ENCODE results near the gene ZNF358.

- TF ChIP-seq, protein P1, sequence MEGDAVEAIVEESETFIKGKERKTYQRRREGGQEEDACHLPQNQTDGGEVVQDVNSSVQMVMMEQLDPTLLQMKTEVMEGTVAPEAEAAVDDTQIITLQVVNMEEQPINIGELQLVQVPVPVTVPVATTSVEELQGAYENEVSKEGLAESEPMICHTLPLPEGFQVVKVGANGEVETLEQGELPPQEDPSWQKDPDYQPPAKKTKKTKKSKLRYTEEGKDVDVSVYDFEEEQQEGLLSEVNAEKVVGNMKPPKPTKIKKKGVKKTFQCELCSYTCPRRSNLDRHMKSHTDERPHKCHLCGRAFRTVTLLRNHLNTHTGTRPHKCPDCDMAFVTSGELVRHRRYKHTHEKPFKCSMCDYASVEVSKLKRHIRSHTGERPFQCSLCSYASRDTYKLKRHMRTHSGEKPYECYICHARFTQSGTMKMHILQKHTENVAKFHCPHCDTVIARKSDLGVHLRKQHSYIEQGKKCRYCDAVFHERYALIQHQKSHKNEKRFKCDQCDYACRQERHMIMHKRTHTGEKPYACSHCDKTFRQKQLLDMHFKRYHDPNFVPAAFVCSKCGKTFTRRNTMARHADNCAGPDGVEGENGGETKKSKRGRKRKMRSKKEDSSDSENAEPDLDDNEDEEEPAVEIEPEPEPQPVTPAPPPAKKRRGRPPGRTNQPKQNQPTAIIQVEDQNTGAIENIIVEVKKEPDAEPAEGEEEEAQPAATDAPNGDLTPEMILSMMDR (IDR thresholded peaks at IDR 0.05 in 8 of 11, conservative IDR thresholded peaks at IDR 0.05 in 3 of 11) = no peak
- TF ChIP-seq POLR2A (IDR thresholded peaks at IDR 0.05) (no peak), POLR2AphosphoS5 (IDR thresholded peaks at IDR 0.05) (no peak)
Measured at GRCh38 chr19:7516878-7517277, 975 bp downstream of the ZNF358 start.

All from spleen (tissue), 7 donors.